ENCODE measurements around the gene VAV3.

The VAV3 gene

GRCh38 chr1:107939256-107939655, 25.7 kb downstream of the VAV3 start:
- Mint-ChIP-seq H3K9me3 (no peaks in the 10 kb centered on the region), H3K36me3 (no peaks in the 10 kb centered on the region), H3K27ac (no peak overlapping the region), H3K27me3 (no peaks in the 10 kb centered on the region), H3K4me1 (peaks cover 42% of the 10 kb centered on the region), H3K4me3 (no peak overlapping the region)
- CTCF ChIA-PET, result no interaction called here
- no peak for DNase-seq

- H3K9me3 Mint-ChIP-seq, result no peaks in the 10 kb centered on the region
- peaks cover 35% of the 10 kb centered on the region for H3K4me1 Mint-ChIP-seq
Measured at GRCh38 chr1:107936498-107937481, 28.2 kb downstream of the VAV3 start.

GRCh38 chr1:107935396-107936064, 29.4 kb downstream of the VAV3 start:
- peaks cover 31% of the 10 kb centered on the region for H3K4me1 Mint-ChIP-seq
- DNase-seq, result peak; percentile 23
- H3K4me3 Mint-ChIP-seq, result no peak overlapping the region
- no peak overlapping the region for H3K27ac Mint-ChIP-seq
- CTCF ChIA-PET, result interaction anchor here (1.5 kb wide), 1 partner anchor 153 kb away, joined by 5 read pairs; no protein-coding TSS in a partner anchor
- H3K27me3 Mint-ChIP-seq, result no peaks in the 10 kb centered on the region
- H3K36me3 Mint-ChIP-seq, result no peaks in the 10 kb centered on the region
- no peaks in the 10 kb centered on the region for H3K9me3 Mint-ChIP-seq

More at GRCh38 chr1:107936498-107937481, 28.2 kb downstream of the VAV3 start:
- Mint-ChIP-seq H3K4me3 (no peak overlapping the region), H3K27me3 (no peaks in the 10 kb centered on the region), H3K27ac (no peak overlapping the region), H3K36me3 (no peaks in the 10 kb centered on the region)
- peak; percentile 24 for DNase-seq
- CTCF ChIA-PET, result interaction anchor here (1.4 kb wide), 1 partner anchor 27 kb away, joined by 4 read pairs; no protein-coding TSS in a partner anchor

- Mint-ChIP-seq H3K27me3 (no peaks in the 10 kb centered on the region), H3K9me3 (no peaks in the 10 kb centered on the region), H3K27ac (no peak overlapping the region), H3K4me3 (no peak overlapping the region), H3K4me1 (peaks cover 31% of the 10 kb centered on the region), H3K36me3 (no peaks in the 10 kb centered on the region)
- no peak for DNase-seq
- CTCF ChIA-PET, result interaction anchor here (1.5 kb wide), 2 partner anchors 147 to 152 kb away, joined by 4 to 5 read pairs; no protein-coding TSS in a partner anchor
Measured at GRCh38 chr1:107934578-107934977, 30.4 kb downstream of the VAV3 start.

GRCh38 chr1:107933736-107934135, 31.2 kb downstream of the VAV3 start:
- Mint-ChIP-seq H3K27me3 (no peaks in the 10 kb centered on the region), H3K4me3 (no peak overlapping the region), H3K27ac (no peak overlapping the region), H3K9me3 (no peaks in the 10 kb centered on the region), H3K4me1 (peaks cover 31% of the 10 kb centered on the region), H3K36me3 (no peaks in the 10 kb centered on the region)
- CTCF ChIA-PET, result interaction anchor here (0.7 to 1.5 kb wide), 4 partner anchors 32 to 192 kb away, joined by 3 to 5 read pairs (median 4); no protein-coding TSS in a partner anchor
- no peak for DNase-seq

- no peak for DNase-seq
- Mint-ChIP-seq H3K27ac (no peak overlapping the region), H3K27me3 (peaks cover 5% of the 10 kb centered on the region), H3K4me3 (no peak overlapping the region), H3K9me3 (no peaks in the 10 kb centered on the region), H3K36me3 (no peaks in the 10 kb centered on the region), H3K4me1 (peaks cover 14% of the 10 kb centered on the region)
- CTCF ChIA-PET, result no interaction called here
Measured at GRCh38 chr1:107930292-107930691, 34.7 kb downstream of the VAV3 start.

GRCh38 chr1:107927820-107928219, 37.2 kb downstream of the VAV3 start:
- CTCF ChIA-PET, result interaction anchor here (0.7 kb wide), 1 partner anchor 198 kb away, joined by 3 read pairs; no protein-coding TSS in a partner anchor
- Mint-ChIP-seq H3K27me3 (peaks cover 5% of the 10 kb centered on the region), H3K36me3 (no peaks in the 10 kb centered on the region), H3K4me3 (no peak overlapping the region), H3K9me3 (no peaks in the 10 kb centered on the region), H3K4me1 (no peaks in the 10 kb centered on the region), H3K27ac (no peak overlapping the region)
- DNase-seq, result no peak

GRCh38 chr1:107926436-107927080, 38.4 kb downstream of the VAV3 start:
- Mint-ChIP-seq H3K36me3 (no peaks in the 10 kb centered on the region), H3K27me3 (peaks cover 5% of the 10 kb centered on the region), H3K9me3 (no peaks in the 10 kb centered on the region), H3K4me1 (no peaks in the 10 kb centered on the region), H3K4me3 (no peak overlapping the region), H3K27ac (no peak overlapping the region)
- DNase-seq, result no peak
- CTCF ChIA-PET, result no interaction called here

- DNase-seq, result no peak
- CTCF ChIA-PET, result no interaction called here
- H3K4me1 Mint-ChIP-seq, result no peaks in the 10 kb centered on the region
- peaks cover 5% of the 10 kb centered on the region for H3K27me3 Mint-ChIP-seq
- no peak overlapping the region for H3K27ac Mint-ChIP-seq
- H3K36me3 Mint-ChIP-seq, result no peaks in the 10 kb centered on the region
- H3K9me3 Mint-ChIP-seq, result no peaks in the 10 kb centered on the region
- no peak overlapping the region for H3K4me3 Mint-ChIP-seq
Measured at GRCh38 chr1:107925565-107925964, 39.4 kb downstream of the VAV3 start.

- Mint-ChIP-seq H3K36me3 (no peaks in the 10 kb centered on the region), H3K9me3 (peaks cover 9% of the 10 kb centered on the region)
- CTCF ChIA-PET, result interaction anchor here (1.0 to 1.3 kb wide), 2 partner anchors 20 to 139 kb away, joined by 3 read pairs; no protein-coding TSS in a partner anchor
Measured at GRCh38 chr1:107920999-107921398, 44.0 kb downstream of the VAV3 start.

GRCh38 chr1:107920561-107920960, 44.4 kb downstream of the VAV3 start:
- no peak for DNase-seq
- H3K27me3 Mint-ChIP-seq, result no peaks in the 10 kb centered on the region
- H3K36me3 Mint-ChIP-seq, result no peaks in the 10 kb centered on the region
- H3K4me1 Mint-ChIP-seq, result peaks cover 7% of the 10 kb centered on the region
- no peak overlapping the region for H3K4me3 Mint-ChIP-seq
- H3K9me3 Mint-ChIP-seq, result peaks cover 9% of the 10 kb centered on the region
- H3K27ac Mint-ChIP-seq, result no peak overlapping the region
- CTCF ChIA-PET, result interaction anchor here (1.0 to 1.3 kb wide), 2 partner anchors 19 to 139 kb away, joined by 3 read pairs; no protein-coding TSS in a partner anchor

More at GRCh38 chr1:107920999-107921398, 44.0 kb downstream of the VAV3 start:
- DNase-seq, result no peak
- Mint-ChIP-seq H3K4me3 (no peak overlapping the region), H3K27me3 (no peaks in the 10 kb centered on the region), H3K4me1 (peaks cover 7% of the 10 kb centered on the region), H3K27ac (no peak overlapping the region)

GRCh38 chr1:107919953-107920352, 45.0 kb downstream of the VAV3 start:
- H3K4me1 Mint-ChIP-seq, result peaks cover 7% of the 10 kb centered on the region
- CTCF ChIA-PET, result interaction anchor here (1.0 to 1.3 kb wide), 2 partner anchors 19 to 138 kb away, joined by 3 read pairs; no protein-coding TSS in a partner anchor
- H3K36me3 Mint-ChIP-seq, result no peaks in the 10 kb centered on the region
- peaks cover 9% of the 10 kb centered on the region for H3K9me3 Mint-ChIP-seq
- H3K4me3 Mint-ChIP-seq, result no peak overlapping the region
- no peak for DNase-seq
- no peak overlapping the region for H3K27ac Mint-ChIP-seq
- no peaks in the 10 kb centered on the region for H3K27me3 Mint-ChIP-seq

GRCh38 chr1:107914119-107914765, 50.7 kb downstream of the VAV3 start:
- Mint-ChIP-seq H3K4me1 (no peaks in the 10 kb centered on the region), H3K27ac (no peak overlapping the region)
- CTCF ChIA-PET, result interaction anchor here (0.6 kb wide), 1 partner anchor 11 kb away, joined by 3 read pairs; no protein-coding TSS in a partner anchor

More at GRCh38 chr1:107914119-107914765, 50.7 kb downstream of the VAV3 start:
- no peak overlapping the region for H3K4me3 Mint-ChIP-seq
- DNase-seq, result no peak
- H3K36me3 Mint-ChIP-seq, result no peaks in the 10 kb centered on the region
- H3K27me3 Mint-ChIP-seq, result no peaks in the 10 kb centered on the region
- peaks cover 9% of the 10 kb centered on the region for H3K9me3 Mint-ChIP-seq
